HEK293 (cell line): ENCODE results near the gene THBS3.

Experiments
- AEBP2 ChIP-seq: fragments of 450-650 bp; formaldehyde crosslinking; IDR thresholded peaks from 2 replicates; pipeline ENCODE4 v1.5.1; 2016; ENCODE audit warnings: missing biosample characterization, missing genetic modification characterization, borderline replicate concordance
- GLI4 ChIP-seq: fragments of 450-650 bp; formaldehyde crosslinking; IDR thresholded peaks from 2 replicates; pipeline ENCODE4 v1.5.1; 2016; ENCODE audit warnings: missing biosample characterization, missing genetic modification characterization
- SP3 ChIP-seq: fragments of 450-650 bp; formaldehyde crosslinking; IDR thresholded peaks from 2 replicates; pipeline ENCODE4 v1.5.1; 2016; ENCODE audit warnings: missing biosample characterization, missing genetic modification characterization
- YY2 ChIP-seq: fragments of 450-650 bp; formaldehyde crosslinking; IDR thresholded peaks from 2 replicates; pipeline ENCODE4 v1.5.1; 2016; ENCODE audit warnings: missing biosample characterization, missing genetic modification characterization
- ZNF169 ChIP-seq: fragments of 450-650 bp; formaldehyde crosslinking; IDR thresholded peaks from 2 replicates; pipeline ENCODE4 v1.5.1; 2016; ENCODE audit warnings: missing biosample characterization, missing genetic modification characterization
- ZNF280D ChIP-seq: fragments of 450-650 bp; formaldehyde crosslinking; IDR thresholded peaks from 2 replicates; pipeline ENCODE4 v1.5.1; 2016; ENCODE audit warnings: missing biosample characterization, missing genetic modification characterization
- ZNF341 ChIP-seq: fragments of 450-650 bp; formaldehyde crosslinking; IDR thresholded peaks from 2 replicates; pipeline ENCODE4; 2016; ENCODE audit warnings: low read depth, missing biosample characterization, missing genetic modification characterization
- ZNF473 ChIP-seq: fragments of 450-650 bp; formaldehyde crosslinking; IDR thresholded peaks from 2 replicates; pipeline ENCODE4 v1.5.1; 2017; ENCODE audit warnings: missing biosample characterization, missing genetic modification characterization
- ZNF521 ChIP-seq: fragments of 450-650 bp; formaldehyde crosslinking; IDR thresholded peaks from 2 replicates; pipeline ENCODE4 v1.5.1; 2017; ENCODE audit warnings: missing biosample characterization, mild to moderate bottlenecking, missing genetic modification characterization
- ZNF529 ChIP-seq: fragments of 450-650 bp; formaldehyde crosslinking; IDR thresholded peaks from 2 replicates; pipeline ENCODE4 v1.5.1; 2017; ENCODE audit warnings: missing genetic modification characterization, missing biosample characterization; ENCODE audit not compliant: insufficient replicate concordance
- ZNF558 ChIP-seq: fragments of 450-650 bp; formaldehyde crosslinking; IDR thresholded peaks from 2 replicates; pipeline ENCODE4 v1.5.1; 2016; ENCODE audit warnings: missing biosample characterization, missing genetic modification characterization
- ZNF571 ChIP-seq: fragments of 450-650 bp; formaldehyde crosslinking; IDR thresholded peaks from 2 replicates; pipeline ENCODE4 v1.5.0; 2017; ENCODE audit warnings: missing biosample characterization, missing genetic modification characterization
- ZNF624 ChIP-seq: fragments of 450-650 bp; formaldehyde crosslinking; IDR thresholded peaks from 2 replicates; pipeline ENCODE4 v1.5.1; 2017; ENCODE audit warnings: missing biosample characterization, missing genetic modification characterization
- ZNF626 ChIP-seq: fragments of 450-650 bp; sonication (Bioruptor Pico); formaldehyde crosslinking; IDR thresholded peaks from 2 replicates; pipeline ENCODE4 v1.5.1; 2018; ENCODE audit warnings: missing biosample characterization, missing genetic modification characterization, inconsistent platforms
- ZNF658 ChIP-seq: fragments of 450-650 bp; formaldehyde crosslinking; IDR thresholded peaks from 2 replicates; pipeline ENCODE4; 2016; ENCODE audit warnings: missing biosample characterization, missing genetic modification characterization
- ZNF701 ChIP-seq: fragments of 450-650 bp; formaldehyde crosslinking; IDR thresholded peaks from 2 replicates; pipeline ENCODE4 v1.5.1; 2016; ENCODE audit warnings: missing biosample characterization, missing genetic modification characterization
- ZNF768 ChIP-seq: fragments of 450-650 bp; formaldehyde crosslinking; IDR thresholded peaks from 2 replicates; pipeline ENCODE4 v1.5.1; 2018; ENCODE audit warnings: missing biosample characterization, mild to moderate bottlenecking, missing genetic modification characterization
- ZSCAN5A ChIP-seq: fragments of 450-650 bp; formaldehyde crosslinking; IDR thresholded peaks from 2 replicates; pipeline ENCODE4 v1.5.1; 2016; ENCODE audit warnings: missing biosample characterization, missing genetic modification characterization
- ZXDB ChIP-seq: fragments of 450-650 bp; formaldehyde crosslinking; IDR thresholded peaks from 2 replicates; pipeline ENCODE4 v1.5.1; 2016; ENCODE audit warnings: missing biosample characterization, missing genetic modification characterization
- TF ChIP-seq, protein P1 (sequence below): fragments of 450-650 bp; formaldehyde crosslinking; IDR thresholded peaks from 2 replicates; pipeline ENCODE4 v1.5.1; 2016; ENCODE audit warnings: missing biosample characterization, missing genetic modification characterization
- TF ChIP-seq, protein P2 (sequence below): fragments of 450-650 bp; formaldehyde crosslinking; IDR thresholded peaks from 2 replicates; pipeline ENCODE4 v1.5.1; 2016; ENCODE audit warnings: missing biosample characterization, missing genetic modification characterization
- TF ChIP-seq, protein P3 (sequence below): fragments of 450-650 bp; formaldehyde crosslinking; conservative IDR thresholded peaks from 2 replicates; pipeline ENCODE4 v1.5.1; 2016; ENCODE audit warnings: low read depth, missing biosample characterization, missing genetic modification characterization

The THBS3 gene

GRCh38 chr1:155255243-155256007, 47.7 kb upstream of the THBS3 start, which contains the start of gene ENTREP3 (continued):
- TF ChIP-seq ZNF521 (tag by site-specific recombination) (no peak), ZNF658 (tag by site-specific recombination) (no peak), GLI4 (tag by site-specific recombination) (no peak), ZNF626 (tag by site-specific recombination) (no peak), ZNF701 (tag by site-specific recombination) (no peak), AEBP2 (no peak), ZXDB (tag by site-specific recombination) (peak; percentile 95), ZNF768 (no peak), ZNF558 (tag by site-specific recombination) (no peak; the same call in 1 of the 2 replicates), ZNF624 (tag by site-specific recombination) (no peak), ZNF571 (no peak), SP3 (tag by site-specific recombination) (peak; percentile 88), ZNF169 (no peak), ZNF529 (no peak), ZNF280D (no peak), ZNF473 (tag by site-specific recombination) (no peak), YY2 (tag by site-specific recombination) (peak; percentile 94), ZSCAN5A (peak; percentile 32; the same call in 1 of the 2 replicates), ZNF341 (peak; percentile 95)
- TF ChIP-seq, protein P1, sequence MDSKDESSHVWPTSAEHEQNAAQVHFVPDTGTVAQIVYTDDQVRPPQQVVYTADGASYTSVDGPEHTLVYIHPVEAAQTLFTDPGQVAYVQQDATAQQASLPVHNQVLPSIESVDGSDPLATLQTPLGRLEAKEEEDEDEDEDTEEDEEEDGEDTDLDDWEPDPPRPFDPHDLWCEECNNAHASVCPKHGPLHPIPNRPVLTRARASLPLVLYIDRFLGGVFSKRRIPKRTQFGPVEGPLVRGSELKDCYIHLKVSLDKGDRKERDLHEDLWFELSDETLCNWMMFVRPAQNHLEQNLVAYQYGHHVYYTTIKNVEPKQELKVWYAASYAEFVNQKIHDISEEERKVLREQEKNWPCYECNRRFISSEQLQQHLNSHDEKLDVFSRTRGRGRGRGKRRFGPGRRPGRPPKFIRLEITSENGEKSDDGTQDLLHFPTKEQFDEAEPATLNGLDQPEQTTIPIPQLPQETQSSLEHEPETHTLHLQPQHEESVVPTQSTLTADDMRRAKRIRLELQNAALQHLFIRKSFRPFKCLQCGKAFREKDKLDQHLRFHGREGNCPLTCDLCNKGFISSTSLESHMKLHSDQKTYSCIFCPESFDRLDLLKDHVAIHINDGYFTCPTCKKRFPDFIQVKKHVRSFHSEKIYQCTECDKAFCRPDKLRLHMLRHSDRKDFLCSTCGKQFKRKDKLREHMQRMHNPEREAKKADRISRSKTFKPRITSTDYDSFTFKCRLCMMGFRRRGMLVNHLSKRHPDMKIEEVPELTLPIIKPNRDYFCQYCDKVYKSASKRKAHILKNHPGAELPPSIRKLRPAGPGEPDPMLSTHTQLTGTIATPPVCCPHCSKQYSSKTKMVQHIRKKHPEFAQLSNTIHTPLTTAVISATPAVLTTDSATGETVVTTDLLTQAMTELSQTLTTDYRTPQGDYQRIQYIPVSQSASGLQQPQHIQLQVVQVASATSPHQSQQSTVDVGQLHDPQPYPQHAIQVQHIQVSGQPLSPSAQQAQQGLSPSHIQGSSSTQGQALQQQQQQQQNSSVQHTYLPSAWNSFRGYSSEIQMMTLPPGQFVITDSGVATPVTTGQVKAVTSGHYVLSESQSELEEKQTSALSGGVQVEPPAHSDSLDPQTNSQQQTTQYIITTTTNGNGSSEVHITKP, result peak; percentile 86
- TF ChIP-seq, protein P2, sequence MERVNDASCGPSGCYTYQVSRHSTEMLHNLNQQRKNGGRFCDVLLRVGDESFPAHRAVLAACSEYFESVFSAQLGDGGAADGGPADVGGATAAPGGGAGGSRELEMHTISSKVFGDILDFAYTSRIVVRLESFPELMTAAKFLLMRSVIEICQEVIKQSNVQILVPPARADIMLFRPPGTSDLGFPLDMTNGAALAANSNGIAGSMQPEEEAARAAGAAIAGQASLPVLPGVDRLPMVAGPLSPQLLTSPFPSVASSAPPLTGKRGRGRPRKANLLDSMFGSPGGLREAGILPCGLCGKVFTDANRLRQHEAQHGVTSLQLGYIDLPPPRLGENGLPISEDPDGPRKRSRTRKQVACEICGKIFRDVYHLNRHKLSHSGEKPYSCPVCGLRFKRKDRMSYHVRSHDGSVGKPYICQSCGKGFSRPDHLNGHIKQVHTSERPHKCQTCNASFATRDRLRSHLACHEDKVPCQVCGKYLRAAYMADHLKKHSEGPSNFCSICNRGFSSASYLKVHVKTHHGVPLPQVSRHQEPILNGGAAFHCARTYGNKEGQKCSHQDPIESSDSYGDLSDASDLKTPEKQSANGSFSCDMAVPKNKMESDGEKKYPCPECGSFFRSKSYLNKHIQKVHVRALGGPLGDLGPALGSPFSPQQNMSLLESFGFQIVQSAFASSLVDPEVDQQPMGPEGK (tag by site-specific recombination), result peak; percentile 80
- TF ChIP-seq, protein P3, sequence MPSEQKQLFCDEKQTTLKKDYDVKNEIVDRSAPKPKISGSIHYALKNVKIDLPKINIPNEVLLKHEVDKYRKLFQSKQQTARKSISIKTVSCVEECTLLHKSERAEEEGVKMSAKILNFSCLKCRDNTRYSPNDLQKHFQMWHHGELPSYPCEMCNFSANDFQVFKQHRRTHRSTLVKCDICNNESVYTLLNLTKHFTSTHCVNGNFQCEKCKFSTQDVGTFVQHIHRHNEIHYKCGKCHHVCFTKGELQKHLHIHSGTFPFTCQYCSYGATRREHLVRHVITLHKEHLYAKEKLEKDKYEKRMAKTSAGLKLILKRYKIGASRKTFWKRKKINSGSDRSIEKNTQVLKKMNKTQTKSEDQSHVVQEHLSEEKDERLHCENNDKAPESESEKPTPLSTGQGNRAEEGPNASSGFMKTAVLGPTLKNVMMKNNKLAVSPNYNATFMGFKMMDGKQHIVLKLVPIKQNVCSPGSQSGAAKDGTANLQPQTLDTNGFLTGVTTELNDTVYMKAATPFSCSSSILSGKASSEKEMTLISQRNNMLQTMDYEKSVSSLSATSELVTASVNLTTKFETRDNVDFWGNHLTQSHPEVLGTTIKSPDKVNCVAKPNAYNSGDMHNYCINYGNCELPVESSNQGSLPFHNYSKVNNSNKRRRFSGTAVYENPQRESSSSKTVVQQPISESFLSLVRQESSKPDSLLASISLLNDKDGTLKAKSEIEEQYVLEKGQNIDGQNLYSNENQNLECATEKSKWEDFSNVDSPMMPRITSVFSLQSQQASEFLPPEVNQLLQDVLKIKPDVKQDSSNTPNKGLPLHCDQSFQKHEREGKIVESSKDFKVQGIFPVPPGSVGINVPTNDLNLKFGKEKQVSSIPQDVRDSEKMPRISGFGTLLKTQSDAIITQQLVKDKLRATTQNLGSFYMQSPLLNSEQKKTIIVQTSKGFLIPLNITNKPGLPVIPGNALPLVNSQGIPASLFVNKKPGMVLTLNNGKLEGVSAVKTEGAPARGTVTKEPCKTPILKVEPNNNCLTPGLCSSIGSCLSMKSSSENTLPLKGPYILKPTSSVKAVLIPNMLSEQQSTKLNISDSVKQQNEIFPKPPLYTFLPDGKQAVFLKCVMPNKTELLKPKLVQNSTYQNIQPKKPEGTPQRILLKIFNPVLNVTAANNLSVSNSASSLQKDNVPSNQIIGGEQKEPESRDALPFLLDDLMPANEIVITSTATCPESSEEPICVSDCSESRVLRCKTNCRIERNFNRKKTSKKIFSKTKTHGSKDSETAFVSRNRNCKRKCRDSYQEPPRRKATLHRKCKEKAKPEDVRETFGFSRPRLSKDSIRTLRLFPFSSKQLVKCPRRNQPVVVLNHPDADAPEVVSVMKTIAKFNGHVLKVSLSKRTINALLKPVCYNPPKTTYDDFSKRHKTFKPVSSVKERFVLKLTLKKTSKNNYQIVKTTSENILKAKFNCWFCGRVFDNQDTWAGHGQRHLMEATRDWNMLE (tag by site-specific recombination), result no peak
